ENCODE measurements around the gene CREB5. TPM values are rescaled to one million over a fixed set of nuclear protein-coding genes. Genes with fewer than 3 reads are reported as not detected.

CREB5 gene
- total RNA-seq, 2 experiments from 2014 or later, result not detected

- peaks cover 12% of the 10 kb centered on the region for H3K4me1 Mint-ChIP-seq (ENCODE audit: low read depth)
- no peaks in the 10 kb centered on the region for H3K36me3 Mint-ChIP-seq (ENCODE audit: low read depth)
- ChIA-PET CTCF (interaction anchor here (0.9 to 1.6 kb wide), 3 partner anchors 16 to 477 kb away, joined by 3 to 4 read pairs (median 3); no protein-coding TSS in a partner anchor), POLR2A (no interaction called here)
- H3K27ac Mint-ChIP-seq, result no peak overlapping the region
- H3K4me3 Mint-ChIP-seq, result no peak overlapping the region
- ATAC-seq, result no peak
- no peaks in the 10 kb centered on the region for H3K9me3 Mint-ChIP-seq (ENCODE audit: insufficient read depth)
- H3K27me3 Mint-ChIP-seq (ENCODE audit: low read depth), result peaks cover 41% of the 10 kb centered on the region
- DNase-seq, result no peak
These were observed 442.4 kb downstream of the CREB5 start for GRCh38 chr7:28854750-28855074.

DNA sequence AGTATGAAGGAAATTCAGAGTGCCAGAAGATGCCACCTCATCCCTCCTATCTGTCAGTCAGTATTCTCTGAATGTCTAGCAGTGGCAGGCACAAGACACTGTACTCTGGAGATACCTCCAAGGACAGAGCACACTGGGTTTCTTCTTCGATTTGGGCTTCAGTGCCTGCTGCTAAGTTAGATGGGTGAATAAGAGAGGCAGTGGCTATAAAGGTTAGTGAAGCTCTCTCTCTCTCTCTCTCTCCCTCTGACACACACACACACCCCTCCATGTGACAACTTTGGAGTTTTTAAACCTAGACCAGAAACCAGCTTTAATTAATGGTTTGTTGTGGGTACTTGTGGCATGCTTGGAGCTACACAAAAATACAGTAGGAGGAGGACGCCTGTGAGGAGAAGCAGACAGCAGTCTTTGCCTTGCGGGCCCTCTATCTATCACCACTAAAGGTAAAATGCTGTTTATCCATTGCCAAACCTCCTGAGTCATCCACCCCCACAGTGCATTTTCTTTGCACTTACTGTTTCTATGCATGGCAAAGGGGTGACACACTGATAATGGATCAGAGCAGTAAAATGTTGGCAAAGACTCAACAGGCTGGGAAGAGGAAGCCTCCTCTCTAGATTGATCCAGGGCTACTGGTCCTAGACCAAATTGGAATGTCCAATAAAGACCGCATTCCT lies 443.4 kb downstream of the CREB5 start:
- no peak for DNase-seq
- Mint-ChIP-seq H3K4me3 (no peak overlapping the region), H3K9me3 (ENCODE audit: insufficient read depth) (no peaks in the 10 kb centered on the region), H3K27me3 (ENCODE audit: low read depth) (peaks cover 41% of the 10 kb centered on the region), H3K4me1 (ENCODE audit: low read depth) (peaks cover 12% of the 10 kb centered on the region), H3K27ac (no peak overlapping the region), H3K36me3 (ENCODE audit: low read depth) (no peaks in the 10 kb centered on the region)
- CTCF ChIA-PET, result interaction anchor here (1.3 kb wide), 1 partner anchor 15 kb away, joined by 3 read pairs; no protein-coding TSS in a partner anchor
- no peak for ATAC-seq
- POLR2A ChIA-PET, result interaction anchor here (0.7 kb wide), 1 partner anchor 9 kb away, joined by 3 read pairs; no protein-coding TSS in a partner anchor

DNA sequence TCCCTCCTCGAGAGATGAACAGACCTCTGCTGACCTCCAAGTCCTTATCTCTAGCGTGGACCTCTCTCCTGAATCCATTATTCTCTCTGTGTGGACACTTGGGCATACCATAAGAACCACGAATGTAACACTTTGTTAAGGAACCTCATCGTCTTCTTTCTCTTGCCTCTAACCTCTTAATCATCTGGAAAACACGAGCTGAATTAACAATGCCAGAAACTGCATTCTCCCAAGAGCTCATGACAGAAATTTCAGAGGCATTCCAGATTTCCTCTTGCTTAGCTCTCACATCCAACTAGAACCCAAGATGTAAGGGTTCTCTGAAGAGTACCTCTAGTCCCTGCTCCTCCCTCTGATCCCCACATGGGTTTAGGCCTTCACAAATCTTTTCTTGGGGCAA lies 444.3 kb downstream of the CREB5 start:
- no peak for ATAC-seq
- no peak for DNase-seq

DNA sequence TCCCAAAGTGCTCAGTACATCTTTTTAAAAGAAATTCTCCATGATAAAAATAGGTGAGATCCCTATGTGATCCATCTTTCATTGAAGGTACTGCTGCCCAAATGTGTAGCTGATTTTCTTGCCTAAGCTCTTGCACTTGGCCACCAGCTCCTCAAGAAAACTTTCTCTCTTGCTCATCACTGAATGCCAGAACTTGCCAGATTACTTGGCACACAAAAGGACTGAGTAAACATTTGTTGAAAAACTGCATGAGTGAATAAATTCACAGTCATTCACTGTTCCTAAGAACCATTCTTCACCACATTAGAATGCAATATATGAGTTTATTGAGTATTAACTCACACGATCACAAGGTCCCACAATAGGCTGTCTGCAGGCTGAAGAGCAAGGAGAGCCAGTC lies 445.9 kb downstream of the CREB5 start:
- ATAC-seq (no peak), DNase-seq (no peak)
- no peaks in the 10 kb centered on the region for H3K36me3 Mint-ChIP-seq (ENCODE audit: low read depth)
- no peaks in the 10 kb centered on the region for H3K9me3 Mint-ChIP-seq (ENCODE audit: insufficient read depth)
- H3K27ac Mint-ChIP-seq, result no peak overlapping the region
- CTCF ChIA-PET, result no interaction called here
- POLR2A ChIA-PET, result no interaction called here
- H3K27me3 Mint-ChIP-seq (ENCODE audit: low read depth), result peaks cover 25% of the 10 kb centered on the region
- H3K4me3 Mint-ChIP-seq, result no peak overlapping the region
- H3K4me1 Mint-ChIP-seq (ENCODE audit: low read depth), result peaks cover 9% of the 10 kb centered on the region

More for the DNA sequence above, 444.3 kb downstream of the CREB5 start:
- ChIA-PET POLR2A (no interaction called here), CTCF (no interaction called here)
- Mint-ChIP-seq H3K27me3 (ENCODE audit: low read depth) (peaks cover 35% of the 10 kb centered on the region), H3K27ac (no peak overlapping the region), H3K4me3 (no peak overlapping the region), H3K4me1 (ENCODE audit: low read depth) (peaks cover 12% of the 10 kb centered on the region), H3K9me3 (ENCODE audit: insufficient read depth) (no peaks in the 10 kb centered on the region), H3K36me3 (ENCODE audit: low read depth) (no peaks in the 10 kb centered on the region)

GRCh38 chr7:28858895-28859294 lies 446.6 kb downstream of the CREB5 start:
- ChIA-PET CTCF (no interaction called here), POLR2A (no interaction called here)
- Mint-ChIP-seq H3K9me3 (ENCODE audit: insufficient read depth) (no peaks in the 10 kb centered on the region), H3K27ac (no peak overlapping the region), H3K4me1 (ENCODE audit: low read depth) (peaks cover 4% of the 10 kb centered on the region), H3K27me3 (ENCODE audit: low read depth) (peaks cover 19% of the 10 kb centered on the region), H3K4me3 (no peak overlapping the region), H3K36me3 (ENCODE audit: low read depth) (no peaks in the 10 kb centered on the region)
- ATAC-seq (no peak), DNase-seq (no peak)

DNA sequence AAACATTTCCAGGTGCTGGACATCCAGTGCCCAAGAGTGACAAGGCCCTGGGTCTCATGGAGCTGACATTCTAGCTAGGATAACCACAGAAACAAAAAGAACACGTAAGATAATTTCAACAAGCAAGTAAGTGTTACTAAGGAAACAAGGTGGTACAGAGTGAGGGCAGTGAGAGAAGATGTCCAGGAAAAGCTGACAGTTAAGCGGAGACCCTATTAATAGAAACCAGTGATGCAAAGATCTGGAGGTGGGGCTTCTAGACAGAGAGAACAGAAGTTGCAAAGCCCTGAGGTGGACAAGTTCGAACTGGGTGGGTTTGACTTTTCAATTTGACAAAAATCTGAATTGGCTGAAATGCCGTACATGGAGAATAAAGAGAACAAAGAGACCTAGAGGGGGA lies 449.5 kb downstream of the CREB5 start:
- ChIA-PET CTCF (no interaction called here), POLR2A (no interaction called here)
- Mint-ChIP-seq H3K36me3 (ENCODE audit: low read depth) (no peaks in the 10 kb centered on the region), H3K27ac (no peak overlapping the region), H3K4me3 (no peak overlapping the region), H3K27me3 (ENCODE audit: low read depth) (peaks cover 16% of the 10 kb centered on the region), H3K9me3 (ENCODE audit: insufficient read depth) (no peaks in the 10 kb centered on the region), H3K4me1 (ENCODE audit: low read depth) (no peaks in the 10 kb centered on the region)
- no peak for DNase-seq
- no peak for ATAC-seq

DNA sequence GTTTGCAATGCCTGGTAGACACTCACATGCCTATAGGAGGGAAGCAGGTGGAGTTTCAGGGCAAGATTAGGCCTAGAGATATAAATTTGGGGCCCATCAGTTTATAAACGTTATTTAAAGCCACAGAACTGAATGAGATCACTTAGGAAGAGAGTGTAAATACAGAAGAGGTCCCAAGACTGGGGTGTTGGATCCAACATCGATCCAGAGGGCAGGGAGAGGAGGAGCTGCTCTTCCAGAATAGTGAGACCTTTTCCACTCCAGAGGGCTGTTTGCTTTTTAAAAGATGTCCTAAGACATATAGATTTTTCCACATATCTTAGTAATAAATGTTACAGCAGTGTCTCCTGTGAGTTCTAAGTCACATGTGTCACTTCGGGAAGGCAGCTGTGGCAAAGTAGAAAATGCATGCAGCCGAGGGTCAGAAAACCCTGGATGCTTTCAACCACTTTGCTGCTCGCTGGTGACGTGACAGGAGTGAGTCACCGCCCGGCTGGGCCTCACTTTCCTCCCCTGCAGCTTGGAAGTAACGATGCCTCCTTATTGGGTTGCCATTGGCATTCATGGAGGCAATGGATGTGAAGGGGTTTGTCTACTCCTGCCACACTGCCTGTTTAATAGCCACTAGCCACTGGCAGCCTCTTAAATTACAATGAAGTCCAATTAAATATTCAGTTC lies 450.4 kb downstream of the CREB5 start:
- Mint-ChIP-seq H3K4me1 (ENCODE audit: low read depth) (no peaks in the 10 kb centered on the region), H3K4me3 (no peak overlapping the region), H3K36me3 (ENCODE audit: low read depth) (no peaks in the 10 kb centered on the region), H3K27ac (no peak overlapping the region), H3K27me3 (ENCODE audit: low read depth) (peaks cover 17% of the 10 kb centered on the region), H3K9me3 (ENCODE audit: insufficient read depth) (no peaks in the 10 kb centered on the region)
- ATAC-seq (no peak), DNase-seq (no peak)
- ChIA-PET POLR2A (no interaction called here), CTCF (no interaction called here)

GRCh38 chr7:28865601-28866144 lies 453.4 kb downstream of the CREB5 start:
- H3K9me3 Mint-ChIP-seq (ENCODE audit: insufficient read depth), result no peaks in the 10 kb centered on the region
- no peaks in the 10 kb centered on the region for H3K36me3 Mint-ChIP-seq (ENCODE audit: low read depth)
- DNase-seq (no peak), ATAC-seq (no peak)
- CTCF ChIA-PET, result no interaction called here
- no peak overlapping the region for H3K4me3 Mint-ChIP-seq
- POLR2A ChIA-PET, result no interaction called here
- peaks cover 14% of the 10 kb centered on the region for H3K27me3 Mint-ChIP-seq (ENCODE audit: low read depth)
- no peaks in the 10 kb centered on the region for H3K4me1 Mint-ChIP-seq (ENCODE audit: low read depth)
- no peak overlapping the region for H3K27ac Mint-ChIP-seq

GRCh38 chr7:28868712-28869111 lies 456.4 kb downstream of the CREB5 start:
- ChIA-PET CTCF (no interaction called here), POLR2A (no interaction called here)
- DNase-seq (no peak), ATAC-seq (no peak)
- Mint-ChIP-seq H3K9me3 (ENCODE audit: insufficient read depth) (no peaks in the 10 kb centered on the region), H3K4me3 (no peak overlapping the region), H3K36me3 (ENCODE audit: low read depth) (no peaks in the 10 kb centered on the region), H3K27me3 (ENCODE audit: low read depth) (peaks cover 13% of the 10 kb centered on the region), H3K27ac (no peak overlapping the region), H3K4me1 (ENCODE audit: low read depth) (no peaks in the 10 kb centered on the region)

DNA sequence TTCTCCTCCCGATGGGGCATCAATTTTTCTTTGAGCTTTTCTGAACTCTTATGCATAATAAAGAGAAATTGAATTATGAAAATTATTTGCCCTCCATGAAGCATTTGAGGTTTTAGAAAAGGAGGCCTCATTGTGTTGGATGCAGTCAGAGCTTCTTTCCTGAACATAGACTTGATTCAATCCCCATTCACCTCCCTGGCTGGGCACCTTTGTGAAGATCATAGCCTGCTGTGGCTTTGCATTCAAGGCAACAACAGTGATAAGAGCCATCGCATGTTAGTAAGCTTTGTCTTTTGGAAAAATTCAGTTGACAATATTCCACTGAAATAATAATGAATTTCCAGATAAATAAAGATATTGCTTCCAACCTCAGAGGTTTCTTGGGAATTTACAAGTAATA lies 458.8 kb downstream of the CREB5 start:
- H3K4me3 Mint-ChIP-seq, result no peak overlapping the region
- no peaks in the 10 kb centered on the region for H3K9me3 Mint-ChIP-seq (ENCODE audit: insufficient read depth)
- ATAC-seq (no peak), DNase-seq (no peak)
- no peaks in the 10 kb centered on the region for H3K4me1 Mint-ChIP-seq (ENCODE audit: low read depth)
- ChIA-PET POLR2A (no interaction called here), CTCF (interaction anchor here (0.9 kb wide), 1 partner anchor 16 kb away, joined by 3 read pairs; no protein-coding TSS in a partner anchor)
- H3K27me3 Mint-ChIP-seq (ENCODE audit: low read depth), result peaks cover 11% of the 10 kb centered on the region
- H3K27ac Mint-ChIP-seq, result no peak overlapping the region
- no peaks in the 10 kb centered on the region for H3K36me3 Mint-ChIP-seq (ENCODE audit: low read depth)

- no peaks in the 10 kb centered on the region for H3K4me1 Mint-ChIP-seq (ENCODE audit: low read depth)
- H3K27ac Mint-ChIP-seq, result no peak overlapping the region
- no peak for DNase-seq
- H3K27me3 Mint-ChIP-seq (ENCODE audit: low read depth), result peaks cover 11% of the 10 kb centered on the region
- H3K36me3 Mint-ChIP-seq (ENCODE audit: low read depth), result no peaks in the 10 kb centered on the region
- ChIA-PET CTCF (no interaction called here), POLR2A (no interaction called here)
- no peak overlapping the region for H3K4me3 Mint-ChIP-seq
- no peaks in the 10 kb centered on the region for H3K9me3 Mint-ChIP-seq (ENCODE audit: insufficient read depth)
- ATAC-seq, result no peak
These were observed 459.3 kb downstream of the CREB5 start for GRCh38 chr7:28871631-28872030.

DNA sequence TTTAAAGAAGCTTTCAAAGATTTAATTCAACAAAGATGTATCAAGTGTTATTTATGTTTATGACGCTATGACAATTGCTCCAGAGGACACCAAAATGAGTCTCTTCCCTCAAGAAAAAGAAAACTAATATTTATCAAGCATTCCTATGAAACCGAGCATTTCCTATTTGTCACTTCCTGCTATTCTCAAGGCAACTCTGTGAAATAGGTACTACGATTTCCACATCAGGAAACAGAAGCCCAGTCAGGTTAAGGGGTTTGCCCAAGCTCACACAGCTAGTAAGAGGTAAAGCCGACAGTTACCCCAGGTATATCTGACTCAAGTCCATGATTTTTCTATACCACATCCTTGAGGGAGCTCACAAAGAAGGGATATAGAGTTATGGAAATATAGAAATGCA lies 459.9 kb downstream of the CREB5 start:
- peaks cover 10% of the 10 kb centered on the region for H3K27me3 Mint-ChIP-seq (ENCODE audit: low read depth)
- no peaks in the 10 kb centered on the region for H3K9me3 Mint-ChIP-seq (ENCODE audit: insufficient read depth)
- DNase-seq (no peak), ATAC-seq (no peak)
- H3K4me3 Mint-ChIP-seq, result no peak overlapping the region
- H3K36me3 Mint-ChIP-seq (ENCODE audit: low read depth), result no peaks in the 10 kb centered on the region
- no peaks in the 10 kb centered on the region for H3K4me1 Mint-ChIP-seq (ENCODE audit: low read depth)
- ChIA-PET POLR2A (no interaction called here), CTCF (no interaction called here)
- H3K27ac Mint-ChIP-seq, result no peak overlapping the region
